ENCODE measurements around the gene RAB26.

The RAB26 gene

DNA sequence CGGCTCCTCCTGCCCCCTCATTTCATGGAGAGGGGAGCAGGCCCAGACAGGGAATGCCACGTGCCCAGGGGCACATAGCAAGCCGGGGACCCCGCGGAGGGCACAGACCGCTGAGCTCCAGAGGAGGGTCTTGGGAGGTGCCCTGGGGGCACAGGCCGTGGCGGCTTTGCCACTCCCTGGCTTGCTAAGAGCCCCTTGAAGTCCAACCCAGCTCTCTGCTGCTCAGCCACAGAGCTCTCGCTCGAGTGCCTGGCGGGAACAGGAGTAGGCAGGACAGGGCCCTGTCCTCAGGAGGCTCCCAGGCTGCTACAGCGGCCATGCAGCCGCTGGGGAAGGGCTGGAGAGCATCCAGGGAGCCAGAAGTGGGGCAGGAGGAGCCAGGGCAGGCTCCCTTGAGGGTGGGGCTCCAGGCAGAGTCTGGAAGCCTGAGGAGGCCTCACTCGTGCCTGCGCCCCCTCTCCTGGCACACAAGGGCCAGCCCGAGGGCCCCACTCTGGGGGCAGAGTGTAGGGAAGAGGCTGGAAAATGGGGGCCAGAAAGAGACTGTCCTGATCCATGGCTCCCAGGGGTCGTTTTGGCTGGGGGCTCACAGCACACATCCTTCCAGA is 4.4 kb upstream of the RAB26 start:
- DNase-seq (ENCODE audit: low spot score): no peak

DNA sequence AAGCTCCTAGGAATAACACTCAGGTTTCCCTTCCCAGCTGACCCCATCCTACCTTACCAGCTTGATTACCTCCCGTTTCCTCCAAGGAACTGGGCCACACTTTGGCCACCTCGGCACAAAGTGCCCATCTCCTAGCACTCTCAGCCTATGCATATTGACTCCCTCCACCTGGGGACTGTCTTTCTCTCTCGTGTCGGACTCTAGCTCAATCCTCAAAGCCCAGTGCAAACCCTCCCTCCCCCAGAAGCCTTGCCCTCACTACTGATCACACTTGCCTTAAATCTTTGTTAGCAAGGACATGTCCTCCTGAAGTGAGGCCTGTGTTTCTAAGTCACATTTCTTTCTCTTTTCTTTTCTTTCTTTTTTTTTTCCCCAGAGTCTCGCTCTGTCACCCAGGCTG is 2.6 kb upstream of the RAB26 start:
- no peak for DNase-seq (ENCODE audit: low spot score)

- no peak for DNase-seq (ENCODE audit: low spot score)
These were observed 1.0 kb upstream of the RAB26 start for GRCh38 chr16:2147378-2147777.

DNA sequence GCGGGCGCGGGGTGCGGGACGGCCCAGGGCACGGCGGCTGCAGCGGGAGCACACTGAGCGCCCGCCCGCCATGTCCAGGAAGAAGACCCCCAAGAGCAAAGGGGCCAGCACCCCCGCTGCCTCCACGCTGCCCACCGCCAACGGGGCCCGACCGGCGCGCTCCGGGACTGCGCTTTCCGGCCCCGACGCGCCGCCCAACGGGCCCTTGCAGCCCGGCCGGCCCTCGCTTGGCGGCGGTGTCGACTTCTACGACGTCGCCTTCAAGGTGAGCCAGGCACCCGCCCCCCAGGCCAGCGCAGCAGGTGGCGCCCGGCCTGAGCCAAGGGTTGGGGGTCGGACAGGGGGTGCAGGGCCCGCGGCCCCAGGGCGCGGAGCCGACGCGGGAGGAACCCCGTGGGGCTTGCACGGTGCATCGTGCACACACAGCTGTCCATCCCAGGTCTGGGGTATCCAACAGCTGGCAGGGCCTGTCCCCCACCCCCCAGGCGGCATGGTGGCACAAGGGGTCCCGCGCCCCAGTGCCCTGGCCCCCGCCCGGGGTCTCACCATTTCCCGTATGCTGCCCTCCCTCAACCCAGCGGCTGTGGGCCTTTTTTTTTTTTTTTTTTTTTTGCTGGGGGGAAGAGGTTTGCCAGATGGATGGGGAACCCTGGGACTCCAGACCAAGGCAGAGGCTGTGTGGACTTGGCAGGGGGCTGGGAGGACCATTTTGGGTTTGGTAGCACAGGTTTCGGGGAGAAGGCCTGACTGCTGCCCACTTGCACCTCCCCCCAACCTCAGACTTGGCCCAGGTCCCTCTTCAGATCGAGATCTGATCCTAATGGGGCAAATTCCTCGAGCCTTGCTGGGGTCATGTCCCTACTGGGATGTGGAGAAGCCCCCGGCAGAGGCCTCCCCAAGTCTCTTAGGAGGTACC is 547 bp downstream of the RAB26 start:
- DNase-seq (ENCODE audit: low spot score): no peak

GRCh38 chr16:2149630-2150417 is 1.4 kb downstream of the RAB26 start:
- no peak for DNase-seq (ENCODE audit: low spot score)

DNA sequence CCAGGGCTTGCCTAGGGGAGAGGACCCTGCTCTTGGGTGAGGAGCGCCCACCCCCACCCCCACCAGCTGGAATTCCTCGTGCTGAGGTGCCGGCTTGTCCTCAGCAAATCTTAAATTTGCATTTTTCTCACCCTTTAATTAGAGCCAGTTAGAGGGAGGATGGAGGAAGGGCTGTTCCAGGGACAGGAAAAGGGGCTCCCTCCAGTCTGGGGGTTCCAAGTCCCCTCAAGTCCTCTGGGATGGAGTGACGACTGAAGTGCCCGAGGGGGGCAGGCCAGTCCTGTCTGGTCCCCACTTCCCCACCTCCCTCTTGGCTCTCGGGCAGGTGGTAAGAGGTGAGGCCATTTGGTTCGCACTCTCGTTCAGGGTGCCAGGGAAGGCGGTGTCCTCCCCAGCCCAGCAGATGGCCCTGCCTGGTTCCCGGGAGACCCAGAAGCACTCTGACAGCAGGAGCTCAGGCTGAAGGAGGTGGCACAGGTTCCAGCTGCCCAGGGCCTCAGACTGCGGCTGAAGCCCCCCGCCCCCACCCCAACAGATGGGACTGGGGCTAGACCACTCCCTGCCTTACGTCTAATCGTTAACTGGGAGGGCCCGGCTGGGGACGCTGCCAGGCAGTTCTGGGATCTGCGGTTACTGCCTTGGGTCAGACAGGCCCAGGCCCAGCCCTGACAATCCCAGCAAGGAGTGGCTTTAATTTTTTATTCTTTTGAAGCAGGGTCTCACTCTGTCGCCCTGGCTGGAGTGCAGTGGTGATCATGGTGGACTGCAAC is 2.2 kb downstream of the RAB26 start:
- DNase-seq (ENCODE audit: low spot score): peak; percentile 47

GRCh38 chr16:2151188-2152091 is 3.0 kb downstream of the RAB26 start:
- no peak for DNase-seq (ENCODE audit: low spot score)

DNA sequence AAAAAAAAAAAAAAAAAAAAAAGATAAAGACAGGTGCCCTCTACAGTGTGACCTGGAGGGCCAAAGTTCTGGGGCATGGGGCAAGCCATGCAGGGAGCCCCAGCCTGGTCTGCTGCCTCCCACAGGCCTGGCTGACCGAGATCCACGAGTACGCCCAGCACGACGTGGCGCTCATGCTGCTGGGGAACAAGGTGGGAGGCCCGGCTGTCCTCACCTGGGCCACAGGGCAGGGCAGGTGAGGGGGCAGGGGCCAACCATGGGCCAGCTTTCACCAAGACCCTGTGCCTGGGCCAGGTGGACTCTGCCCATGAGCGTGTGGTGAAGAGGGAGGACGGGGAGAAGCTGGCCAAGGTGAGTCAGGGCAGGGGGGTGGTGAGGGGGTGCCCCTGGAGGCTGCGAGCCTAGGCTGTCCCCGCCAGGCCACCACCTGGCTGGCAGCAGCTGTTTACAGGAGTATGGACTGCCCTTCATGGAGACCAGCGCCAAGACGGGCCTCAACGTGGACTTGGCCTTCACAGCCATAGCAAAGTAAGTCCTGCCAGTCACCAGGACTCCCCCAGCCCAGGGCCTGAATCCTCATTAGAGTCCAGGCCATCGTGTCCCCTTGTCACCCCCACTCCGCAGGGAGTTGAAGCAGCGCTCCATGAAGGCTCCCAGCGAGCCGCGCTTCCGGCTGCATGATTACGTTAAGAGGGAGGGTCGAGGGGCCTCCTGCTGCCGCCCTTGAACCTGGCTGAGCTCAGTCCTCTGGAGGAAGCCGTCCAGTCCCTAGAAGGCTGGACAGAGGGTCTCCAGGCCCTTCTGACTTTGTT is 4.5 kb downstream of the RAB26 start:
- DNase-seq (ENCODE audit: low spot score): peak; percentile 33

DNA sequence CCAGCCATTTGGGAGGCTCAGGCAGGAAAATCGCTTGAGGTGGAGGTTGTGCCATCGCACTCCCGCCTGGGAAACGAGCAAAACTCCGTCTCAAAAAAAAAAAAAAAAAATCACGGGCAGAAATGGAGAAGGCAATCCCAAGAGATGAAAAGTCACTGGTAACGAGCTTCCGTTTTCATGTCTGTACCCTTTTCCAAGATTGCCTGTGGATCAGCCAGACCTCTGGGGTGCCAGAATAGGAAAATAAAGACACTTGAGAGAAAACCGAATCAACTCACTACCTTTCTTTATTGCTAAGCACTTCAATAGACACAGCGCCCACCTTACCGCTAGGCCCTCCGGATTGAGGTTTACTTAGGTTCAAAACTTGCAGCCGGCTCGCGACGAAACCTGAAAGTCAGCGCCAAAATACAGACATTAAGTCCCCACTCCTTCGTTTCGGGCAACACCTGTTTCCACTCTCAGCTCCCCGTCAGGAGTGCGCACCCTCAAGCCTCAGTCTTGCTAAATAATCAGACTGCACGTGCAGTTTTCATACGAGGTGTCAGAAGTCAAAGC is 6.2 kb downstream of the RAB26 start:
- DNase-seq (ENCODE audit: low spot score): no peak

DNA sequence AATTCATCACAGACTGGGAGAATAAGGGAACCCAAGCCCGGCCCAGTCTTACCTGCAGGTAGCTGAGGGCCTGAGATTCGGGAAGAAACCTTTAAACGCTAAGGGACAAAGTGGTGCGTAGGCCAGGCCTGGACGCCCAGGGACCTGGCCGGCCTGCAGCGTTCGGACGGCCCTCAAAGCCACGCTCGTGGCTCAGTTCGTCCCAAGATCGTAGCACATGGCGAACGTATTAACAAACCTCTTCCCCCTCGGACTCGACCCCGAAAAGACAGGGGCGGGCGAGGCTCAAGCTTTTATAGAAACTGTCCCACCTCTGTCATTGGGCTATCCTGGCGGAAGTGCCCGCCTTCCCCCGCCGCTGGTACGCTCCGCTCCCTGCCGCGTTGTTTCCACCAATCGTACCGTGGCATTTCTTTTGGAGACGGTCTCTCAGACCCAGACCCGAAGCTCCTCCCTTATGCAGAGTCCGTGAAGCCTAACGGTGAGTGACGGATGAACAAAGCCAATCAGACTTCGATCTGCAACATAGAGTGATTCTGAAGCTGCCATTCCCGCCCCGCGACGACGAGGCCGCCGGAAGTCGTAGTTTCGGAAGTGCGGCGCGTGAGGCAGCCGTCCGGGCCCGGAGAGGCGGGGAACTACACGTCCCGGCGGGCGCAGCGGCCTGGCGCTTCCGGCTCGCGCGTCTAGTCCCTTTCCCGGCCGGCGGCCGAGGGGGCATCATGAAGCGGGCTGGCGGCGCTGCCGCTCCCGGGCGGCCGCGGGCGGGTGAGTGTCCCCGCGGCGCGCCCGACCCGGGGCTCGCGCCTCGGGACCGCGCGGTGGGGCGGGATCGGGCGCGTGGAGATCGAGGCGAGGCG is 6.9 kb downstream of the RAB26 start, which contains the start of gene TRAF7:
Gene TRAF7, plus strand, starts transcription at position 692 of the 860 bp plus-strand sequence. CDS start 8,139 bp downstream, outside the sequence.
- peak; percentile 100 for DNase-seq (ENCODE audit: low spot score)

GRCh38 chr16:2155977-2156848 is 7.8 kb downstream of the RAB26 start:
- DNase-seq (ENCODE audit: low spot score): peak; percentile 35

GRCh38 chr16:2156849-2157224 is 8.4 kb downstream of the RAB26 start:
- no peak for DNase-seq (ENCODE audit: low spot score)

- DNase-seq (ENCODE audit: low spot score): peak; percentile 27
These were observed 9.2 kb downstream of the RAB26 start for GRCh38 chr16:2157480-2158261.

DNA sequence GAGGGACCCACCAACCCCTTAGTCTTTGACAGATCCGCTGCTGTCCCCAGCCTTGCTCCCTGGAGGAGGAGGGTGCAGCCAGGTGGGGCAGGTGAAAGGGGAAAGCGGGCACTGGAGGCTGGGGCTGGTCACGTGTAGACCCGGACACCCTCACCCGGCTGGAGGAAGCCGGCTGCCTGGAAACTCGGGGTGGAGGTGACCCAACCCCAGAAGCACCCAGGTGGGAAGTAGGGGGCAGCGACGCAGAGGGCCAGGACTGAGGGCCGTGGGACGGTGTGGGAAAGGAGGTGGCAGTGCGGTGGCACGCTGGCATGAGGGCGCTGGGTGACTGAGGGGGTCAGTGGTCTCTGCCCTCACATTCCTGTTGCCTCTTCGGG is 9.8 kb downstream of the RAB26 start:
- DNase-seq (ENCODE audit: low spot score): no peak

DNA sequence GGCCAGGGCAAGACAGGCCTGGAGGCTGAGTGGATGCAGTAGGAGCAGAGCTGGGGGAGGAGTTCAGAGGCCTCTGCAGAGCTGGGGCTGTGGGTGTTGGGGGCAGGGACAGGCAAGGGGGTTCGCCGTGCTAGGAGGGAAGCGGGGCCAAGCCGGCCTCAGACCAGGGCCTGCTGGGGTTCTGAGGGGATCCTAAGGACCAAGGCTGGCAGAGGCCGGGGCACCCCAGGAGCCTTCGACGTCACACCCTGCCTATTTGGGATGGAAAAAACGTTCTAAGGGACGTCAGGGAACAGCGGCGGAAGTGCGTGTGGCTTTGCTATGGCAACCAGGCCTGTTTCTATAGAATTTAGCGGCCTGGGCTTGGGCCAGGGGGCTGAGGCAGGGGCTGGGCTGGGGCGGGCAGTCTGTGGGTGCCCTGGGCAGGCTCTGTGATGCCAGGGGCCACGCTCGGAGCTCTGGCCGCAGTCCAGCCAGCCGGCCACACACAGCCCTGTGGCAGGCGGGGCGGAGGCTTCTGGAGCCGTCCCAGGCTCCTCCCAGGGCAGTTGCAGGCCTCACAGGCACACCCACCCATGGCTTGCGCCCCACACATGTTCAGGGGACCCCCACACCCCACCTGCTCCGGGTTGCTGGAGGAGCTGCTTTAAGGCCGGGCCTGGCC is 10.9 kb downstream of the RAB26 start:
- no peak for DNase-seq (ENCODE audit: low spot score)

- DNase-seq (ENCODE audit: low spot score): no peak
These were observed 12.6 kb downstream of the RAB26 start for GRCh38 chr16:2160915-2161551.

All from SW480 (cell line).